OCI-LY7 (cell line): Measurements from ENCODE around the gene CHN2. TPM values are rescaled to one million over a fixed set of nuclear protein-coding genes. Genes with fewer than 3 reads are reported as not detected.

ENCODE experiments used
- BruUV-seq: library from RNA; stranded (reverse); fragments of 400-500 nt; replicated peaks from 2 replicates; lab custom pipeline; 2021; lab: Mats Ljungman, UMichigan
- CTCF ChIA-PET: fragments of 300-600 bp; sonication (Branson Sonifier 250); formaldehyde crosslinking; loops from one replicate; lab custom pipeline; 2022; ENCODE audit warnings: antibody characterized with exemption; ENCODE audit not compliant: unreplicated experiment; lab: Charles Lee
- POLR2A ChIA-PET: fragments of 300-600 bp; sonication (Branson Sonifier 250); formaldehyde crosslinking; loops from one replicate; lab custom pipeline; 2022; ENCODE audit warnings: antibody characterized with exemption; lab: Charles Lee
- DNase-seq: peaks from one replicate; pipeline ENCODE4 v3.0.0-alpha.2; 2015; ENCODE audit warnings: low spot score
- H2AFZ ChIP-seq: fragments of 200-600 bp; sonication (generic), shearing (Covaris generic); 2 replicates; pipeline ENCODE4 v1.6.1; 2014; ENCODE audit warnings: mild to moderate bottlenecking, antibody characterized with exemption, low read length, moderate library complexity
- H3K27ac ChIP-seq: fragments of 200-600 bp; sonication (generic); 2 replicates; pipeline ENCODE4 v1.5.1; 2014; ENCODE audit warnings: mixed run types, low read depth, mild to moderate bottlenecking, moderate library complexity, low read length, inconsistent platforms; ENCODE audit not compliant: poor library complexity, severe bottlenecking
- H3K36me3 ChIP-seq: fragments of 200-600 bp; sonication (generic); 2 replicates; pipeline ENCODE4 v1.6.1; 2014; ENCODE audit warnings: mild to moderate bottlenecking, antibody characterized with exemption, low read length, moderate library complexity, mixed read lengths; ENCODE audit not compliant: insufficient read depth
- H3K4me1 ChIP-seq: fragments of 200-600 bp; sonication (generic); 2 replicates; pipeline ENCODE4 v1.5.1; 2014; ENCODE audit warnings: mild to moderate bottlenecking, low read length; ENCODE audit not compliant: insufficient read depth, poor library complexity, severe bottlenecking
- H3K4me2 ChIP-seq: fragments of 200-600 bp; sonication (generic); 2 replicates; pipeline ENCODE4 v1.6.1; 2014; ENCODE audit warnings: mild to moderate bottlenecking, low read length
- H3K4me3 ChIP-seq: fragments of 200-600 bp; sonication (generic); 2 replicates; pipeline ENCODE4 v1.5.1; 2014; ENCODE audit warnings: mild to moderate bottlenecking, low read depth, low read length; ENCODE audit not compliant: poor library complexity, severe bottlenecking
- H3K79me2 ChIP-seq: fragments of 200-600 bp; sonication (generic); 2 replicates; pipeline ENCODE4 v1.6.1; 2016; ENCODE audit warnings: low read depth, mild to moderate bottlenecking, low read length, moderate library complexity, mixed read lengths; ENCODE audit not compliant: insufficient read depth
- H3K9me2 ChIP-seq: fragments of 200-600 bp; sonication (generic); 2 replicates; pipeline ENCODE4 v1.6.1; 2016; ENCODE audit warnings: mild to moderate bottlenecking, low read length, mixed read lengths; ENCODE audit not compliant: insufficient read depth
- H3K9me3 ChIP-seq: fragments of 200-600 bp; sonication (generic); 2 replicates; pipeline ENCODE4 v1.6.1; 2014; ENCODE audit warnings: mild to moderate bottlenecking, mixed run types, low read length, mixed read lengths
- H4K20me1 ChIP-seq: fragments of 200-600 bp; sonication (generic); 2 replicates; pipeline ENCODE4 v1.6.1; 2014; ENCODE audit warnings: mild to moderate bottlenecking, antibody characterized with exemption, low read length, moderate library complexity, mixed read lengths; ENCODE audit not compliant: insufficient read depth
- CTCF ChIP-seq: fragments of 200-600 bp; sonication (generic); conservative IDR thresholded peaks from 2 replicates; pipeline ENCODE4 v1.5.1; 2014; ENCODE audit warnings: mild to moderate bottlenecking, antibody characterized with exemption, low read length, moderate library complexity, mixed read lengths
- EZH2phosphoT487 ChIP-seq: fragments of 200-600 bp; sonication (generic); IDR thresholded peaks from 2 replicates; pipeline ENCODE4 v1.6.1; 2018; ENCODE audit warnings: low read depth, borderline replicate concordance, mild to moderate bottlenecking, mixed run types, antibody characterized with exemption, low read length, moderate library complexity, mixed read lengths
- intact Hi-C: fragments of 100-400 bp; cut with micrococcal nuclease; formaldehyde crosslinking; loops from one replicate; pipeline ENCODE4 v1.10.0; 2022; ENCODE audit not compliant: unreplicated experiment
- total RNA-seq, 2 experiments: library from RNA; depleted of rRNA in 1 of 2; stranded (reverse); fragments of >200 nt in 1 of 2; shearing (Covaris generic) in 1 of 2; gene quantifications; 2 replicates each; pipeline ENCODE4 v1.2.3, GENCODE V29; 2014 to 2022

CHN2 gene
- total RNA-seq, 2 experiments from 2014 or later = not detected

GRCh38 chr7:29360633-29361625, 166.4 kb downstream of the CHN2 start:
- H2AFZ ChIP-seq = no peak overlapping the region
- no peaks in the 10 kb centered on the region for H3K36me3 ChIP-seq
- H3K9me3 ChIP-seq = no peaks in the 10 kb centered on the region
- H4K20me1 ChIP-seq = no peaks in the 10 kb centered on the region
- no peaks in the 10 kb centered on the region for H3K9me2 ChIP-seq
- intact Hi-C loops = no loop called here
- H3K4me1 ChIP-seq = no peaks in the 10 kb centered on the region
- ChIA-PET POLR2A (no interaction called here), CTCF (no interaction called here)
- H3K4me2 ChIP-seq = no peak overlapping the region
- no peak for TF ChIP-seq EZH2phosphoT487
- no peak for TF ChIP-seq CTCF
- no peak overlapping the region for H3K4me3 ChIP-seq
- DNase-seq = no peak
- no peaks in the 10 kb centered on the region for H3K79me2 ChIP-seq
- H3K27ac ChIP-seq = no peak overlapping the region
- no TSS peak for BruUV-seq

GRCh38 chr7:29362380-29362779, 167.8 kb downstream of the CHN2 start:
- Histone ChIP-seq H4K20me1 (no peaks in the 10 kb centered on the region), H3K27ac (no peak overlapping the region), H3K9me3 (no peaks in the 10 kb centered on the region), H3K4me1 (no peaks in the 10 kb centered on the region), H2AFZ (no peak overlapping the region), H3K36me3 (no peaks in the 10 kb centered on the region), H3K4me2 (no peak overlapping the region), H3K4me3 (no peak overlapping the region), H3K79me2 (no peaks in the 10 kb centered on the region), H3K9me2 (no peaks in the 10 kb centered on the region)
- ChIA-PET POLR2A (no interaction called here), CTCF (no interaction called here)
- no TSS peak for BruUV-seq
- DNase-seq = no peak
- TF ChIP-seq CTCF (no peak), EZH2phosphoT487 (no peak)
- intact Hi-C loops = no loop called here
